Measurements from ENCODE around the gene RNU2-63P.
"Not testable (repeated sequence)": the region's sequence is repeated elsewhere in the genome, so short reads cannot be mapped to it uniquely, and the experiment has no call there.

RNU2-63P gene

DNA sequence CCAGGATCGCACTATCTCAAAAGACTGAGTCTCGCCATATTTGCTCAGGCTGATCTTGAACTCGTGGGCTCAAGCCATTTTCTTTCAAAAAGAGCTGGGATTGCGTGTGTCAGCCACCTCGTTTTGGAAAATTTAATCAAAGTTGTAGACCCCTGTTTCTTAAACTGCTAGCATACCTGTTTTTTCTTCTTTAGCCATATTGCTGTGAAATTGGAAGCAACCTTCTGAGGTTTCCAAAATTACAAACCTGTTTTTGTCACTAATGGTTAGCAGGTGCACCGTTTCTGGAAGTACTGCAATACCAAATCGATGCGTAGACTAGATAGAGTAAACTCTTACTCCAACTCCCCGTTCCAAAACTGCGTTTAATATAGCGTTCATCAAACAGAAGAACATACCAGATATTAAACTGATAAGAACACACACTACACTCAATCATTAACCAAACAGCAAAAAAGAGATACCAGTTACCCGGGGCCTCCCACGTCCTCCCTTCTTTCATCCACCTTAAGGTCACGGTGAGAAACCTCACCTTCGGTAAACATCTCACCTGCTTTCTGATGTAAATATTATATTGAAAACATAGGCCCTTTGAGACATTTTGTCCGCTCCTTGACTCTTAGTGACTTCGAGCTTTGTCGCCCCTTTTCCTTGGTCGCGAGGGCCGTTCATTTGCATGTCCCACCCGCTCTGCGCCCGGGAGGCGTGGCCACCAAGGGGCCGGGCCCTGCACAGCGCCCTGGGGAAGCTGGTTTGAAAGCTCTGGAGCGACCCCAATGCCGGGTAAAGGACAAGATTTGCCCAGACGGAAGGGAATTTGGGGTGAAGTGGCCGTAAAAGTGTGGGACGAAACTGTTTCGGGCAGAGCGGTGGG, at the start of gene RNU2-63P:
Gene RNU2-63P (minus strand): TSS at position 462 of the 874 bp plus-strand sequence.
- peak; percentile 97 for DNase-seq
- in situ Hi-C loops (cut with HindIII; ENCODE audit: low pct_ligation_motif_present, low pct_unique_long_range_greater_than_20kb, low sequenced_read_pairs): no loop called here

DNA sequence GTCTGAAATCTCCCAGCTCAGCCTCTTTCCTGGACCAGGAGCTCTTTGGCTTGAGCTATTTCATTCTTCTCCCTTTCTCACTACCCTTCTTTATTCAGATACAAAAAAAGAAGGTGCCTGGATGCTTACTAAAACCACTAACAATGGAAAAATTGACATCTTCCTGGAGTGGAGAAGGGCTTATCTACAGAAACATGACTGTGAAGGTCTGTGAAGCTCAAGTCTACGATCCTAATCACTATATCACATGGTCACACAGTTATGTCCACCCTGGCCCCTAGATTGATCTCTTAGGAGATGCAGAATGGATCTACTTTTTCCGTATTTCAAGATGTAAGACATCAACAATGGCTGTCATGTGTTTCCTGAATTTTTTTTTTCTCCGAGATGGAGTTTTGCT, 44.9 kb upstream of the RNU2-63P start:
- in situ Hi-C loops (cut with HindIII; ENCODE audit: low pct_ligation_motif_present, low pct_unique_long_range_greater_than_20kb, low sequenced_read_pairs): no loop called here
- no peak for DNase-seq

DNA sequence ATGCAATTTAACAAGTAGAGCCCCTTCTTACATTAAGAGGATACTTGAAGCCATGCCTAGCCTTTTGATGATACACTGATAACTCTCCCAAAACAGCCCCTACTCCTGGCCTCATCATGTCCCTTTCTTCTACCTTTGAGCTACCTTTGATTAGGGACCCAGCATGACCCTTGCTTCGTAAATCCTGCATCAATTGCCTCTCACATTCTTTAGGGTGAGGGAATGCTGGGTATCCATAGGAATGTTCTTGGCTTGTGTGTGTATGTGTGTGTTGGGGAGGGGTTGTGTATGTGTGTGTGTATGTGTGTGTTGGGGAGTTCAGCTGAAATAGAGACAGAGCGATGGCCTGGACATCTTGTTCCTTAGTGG, 44.5 kb upstream of the RNU2-63P start:
- no peak for DNase-seq

DNA sequence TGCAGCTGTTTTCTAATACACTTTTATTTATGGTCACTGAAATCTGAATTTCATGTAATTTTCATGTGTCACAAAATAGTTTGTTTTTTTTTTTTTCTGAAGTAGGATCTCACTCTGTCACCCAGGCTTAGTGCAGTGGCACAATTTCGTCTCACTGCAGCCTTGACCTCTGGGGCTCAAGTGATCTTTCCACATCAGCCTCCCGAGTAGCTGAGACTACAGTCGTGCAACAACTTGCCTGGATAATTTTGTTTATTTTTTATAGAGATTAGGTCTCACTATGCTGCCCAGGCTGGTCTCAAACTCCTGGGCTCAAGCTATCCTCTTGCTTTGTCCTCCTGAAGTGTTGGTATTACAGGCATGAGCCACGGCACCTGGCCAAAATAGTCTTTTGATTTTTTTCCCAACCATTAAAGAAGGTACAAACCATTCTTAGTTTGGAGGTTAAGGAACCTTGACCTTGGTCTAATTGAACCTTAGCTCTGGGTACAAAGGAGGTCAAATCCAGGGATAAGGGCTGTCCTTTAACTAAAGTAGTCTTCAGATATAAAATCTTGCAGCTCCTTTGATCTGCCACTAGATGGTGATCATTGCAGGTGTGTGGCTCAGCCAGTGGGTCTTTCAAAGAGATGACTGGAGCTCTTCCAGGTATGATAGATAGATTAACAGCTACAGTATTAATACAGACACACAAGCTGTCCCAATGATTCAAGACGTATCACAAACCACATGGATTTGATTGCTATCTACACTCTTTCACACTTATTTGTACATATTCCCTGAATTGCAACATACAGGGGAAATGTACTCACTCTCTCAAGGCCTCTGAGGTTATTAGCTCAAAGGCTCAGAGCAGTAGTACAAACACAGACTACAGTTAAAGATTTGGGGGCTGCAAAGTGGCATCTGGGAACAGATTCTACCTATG, 43.9 kb upstream of the RNU2-63P start:
- peak; percentile 61 for DNase-seq
- in situ Hi-C loops (cut with HindIII; ENCODE audit: low pct_ligation_motif_present, low pct_unique_long_range_greater_than_20kb, low sequenced_read_pairs): no loop called here

More for the DNA sequence above, 44.5 kb upstream of the RNU2-63P start:
- in situ Hi-C loops (cut with HindIII; ENCODE audit: low pct_ligation_motif_present, low pct_unique_long_range_greater_than_20kb, low sequenced_read_pairs): no loop called here

DNA sequence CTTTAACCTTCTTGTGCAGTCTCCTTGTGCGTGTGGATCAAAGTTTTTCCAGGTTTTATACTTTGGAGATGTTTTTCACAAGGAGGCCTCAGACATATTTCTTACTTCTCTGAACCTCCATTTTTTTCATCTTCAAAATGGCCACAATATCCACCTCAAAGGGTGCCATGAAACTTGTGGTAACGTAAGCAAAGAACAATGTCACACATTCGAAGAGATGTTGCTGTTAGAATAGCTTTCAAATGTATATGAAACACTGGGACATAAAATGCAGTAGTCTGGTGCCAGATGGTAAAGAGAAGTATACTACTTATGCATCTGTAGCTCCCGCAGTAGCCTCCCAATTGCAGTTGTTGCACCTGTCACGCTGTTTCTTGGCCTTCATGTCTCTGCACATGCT, 41.8 kb upstream of the RNU2-63P start:
- in situ Hi-C loops (cut with HindIII; ENCODE audit: low pct_ligation_motif_present, low pct_unique_long_range_greater_than_20kb, low sequenced_read_pairs): no loop called here
- DNase-seq: no peak

DNA sequence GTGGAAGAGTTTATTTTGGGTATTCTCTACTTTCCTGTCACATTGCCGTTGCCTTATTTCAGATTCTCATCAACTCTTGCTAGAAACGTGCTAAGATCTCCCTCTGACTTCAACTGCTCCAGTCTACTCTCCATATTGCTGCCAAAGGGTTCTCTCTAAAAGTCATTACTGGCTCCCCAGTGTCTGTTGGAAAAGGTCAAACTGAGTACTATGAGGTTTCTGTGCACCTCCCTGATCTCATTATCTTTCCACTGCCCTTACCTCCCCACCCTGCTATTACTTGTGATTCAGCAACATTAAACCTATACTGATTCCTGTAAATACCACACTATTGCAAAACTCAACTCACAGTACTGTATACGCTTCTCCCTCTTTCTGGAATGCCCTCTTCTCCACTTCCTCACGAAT, 41.1 kb upstream of the RNU2-63P start:
- in situ Hi-C loops (cut with HindIII; ENCODE audit: low pct_ligation_motif_present, low pct_unique_long_range_greater_than_20kb, low sequenced_read_pairs): no loop called here
- no peak for DNase-seq

DNA sequence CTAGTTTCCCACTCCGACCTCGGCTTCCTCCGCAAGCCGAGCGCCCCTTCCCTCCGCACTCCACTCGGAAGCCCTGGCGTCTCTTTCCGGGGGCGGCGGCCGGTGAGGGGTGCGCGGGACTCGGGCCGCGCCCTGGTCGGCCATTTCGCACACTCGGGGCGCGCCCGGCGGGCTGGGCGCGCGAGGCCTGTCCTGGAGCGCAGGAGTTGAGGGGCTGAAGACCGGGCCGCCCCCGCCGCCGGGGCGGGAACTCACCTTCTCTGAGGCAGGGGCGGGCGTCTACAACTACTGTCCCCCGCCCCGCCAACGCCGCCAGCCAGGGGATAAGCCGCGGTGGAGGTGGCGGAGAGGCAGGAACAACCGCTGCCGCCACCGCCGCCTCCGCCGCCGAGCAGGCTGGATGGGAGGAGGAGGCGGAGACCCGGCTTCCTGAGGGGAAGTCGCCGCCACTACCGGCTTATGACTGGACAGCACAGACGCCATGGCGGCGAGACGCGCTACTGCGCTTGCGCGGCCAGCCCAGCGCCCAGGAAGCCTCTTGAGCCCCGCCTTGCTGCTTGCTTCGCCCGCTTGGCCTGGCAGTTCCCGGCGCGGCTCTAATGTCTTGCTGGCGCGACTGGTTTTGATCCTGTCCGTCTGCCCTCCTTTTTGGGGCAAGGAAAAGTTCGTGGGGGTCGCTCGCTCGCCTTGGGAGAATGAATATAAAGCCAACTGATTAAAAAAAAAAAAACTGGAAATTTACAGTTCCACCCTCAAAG, 39.2 kb upstream of the RNU2-63P start, which contains the start of gene KRCC1:
Gene KRCC1 (minus strand): TSS at position 413 of the 758 bp plus-strand sequence. CDS start 27,220 bp downstream, outside the sequence.
- DNase-seq: peak; percentile 97
- in situ Hi-C loops (cut with HindIII; ENCODE audit: low pct_ligation_motif_present, low pct_unique_long_range_greater_than_20kb, low sequenced_read_pairs): no loop called here

DNA sequence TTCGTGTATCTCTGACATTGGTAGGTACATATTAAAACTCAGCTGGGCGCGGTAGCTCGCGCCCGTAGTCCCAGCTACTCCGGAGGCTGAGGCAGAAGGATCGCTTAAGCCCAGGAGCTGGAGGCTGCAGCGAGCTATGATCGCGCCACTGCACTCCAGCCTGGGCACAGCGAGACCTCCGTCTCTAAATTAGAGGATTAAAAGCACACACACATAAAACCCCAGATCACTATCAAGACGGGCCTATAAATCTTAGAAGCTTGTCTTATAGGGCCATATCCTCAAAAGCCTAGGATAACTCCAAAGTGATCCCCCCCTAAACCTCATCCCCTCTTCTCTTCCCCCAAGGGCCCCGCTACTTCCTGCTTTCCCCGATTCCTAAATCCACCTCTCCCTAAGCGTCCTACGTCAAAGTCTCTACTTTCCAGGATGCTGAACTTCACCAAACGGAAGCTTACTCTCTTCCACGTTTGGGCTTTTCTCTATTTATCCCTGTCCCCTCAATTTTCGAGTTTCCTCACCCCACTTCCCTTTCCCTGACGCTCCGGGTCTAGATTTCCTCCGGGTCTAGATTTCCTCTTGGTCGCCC, 38.5 kb upstream of the RNU2-63P start:
- peak; percentile 36 for DNase-seq
- in situ Hi-C loops (cut with HindIII; ENCODE audit: low pct_ligation_motif_present, low pct_unique_long_range_greater_than_20kb, low sequenced_read_pairs): no loop called here

DNA sequence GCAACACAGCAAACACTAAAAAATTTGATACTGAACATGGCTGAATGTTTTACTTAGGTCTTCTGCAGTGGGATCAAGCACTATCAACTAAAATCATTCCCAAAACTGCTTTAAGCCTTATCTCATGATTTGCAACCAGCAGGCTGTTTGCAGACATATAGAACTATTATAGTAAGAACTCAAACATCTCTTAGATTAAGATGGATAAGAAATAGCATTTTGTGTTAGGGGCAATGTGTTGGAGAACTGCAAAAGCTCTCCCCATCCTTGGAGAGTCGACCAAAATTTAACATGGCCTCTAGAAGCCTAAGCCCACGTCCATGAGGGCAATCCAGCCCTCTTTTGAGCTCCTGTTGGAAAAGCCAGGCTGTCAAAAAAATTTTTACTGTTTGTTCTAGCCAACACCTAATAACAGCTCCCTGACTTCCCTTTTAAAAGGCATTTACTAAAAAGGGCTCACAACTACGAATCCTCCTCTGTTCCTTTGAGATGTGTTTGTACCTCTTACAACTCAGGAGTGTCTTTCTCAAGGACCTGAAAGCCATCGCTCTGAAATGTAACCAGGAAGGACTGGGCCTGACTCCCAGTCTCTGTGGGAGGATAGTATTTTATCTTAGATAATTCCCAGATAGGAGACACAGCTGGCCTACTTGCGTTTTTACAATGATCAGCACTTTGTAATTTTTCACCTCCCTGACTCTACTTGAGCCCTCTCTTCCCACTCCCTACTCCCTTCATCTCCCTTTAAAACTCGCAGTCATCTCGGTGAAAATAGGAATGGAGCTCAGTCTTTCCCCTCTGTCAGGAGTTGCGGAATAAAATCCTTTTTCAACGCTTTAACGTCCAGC, 37.8 kb upstream of the RNU2-63P start:
- in situ Hi-C loops (cut with HindIII; ENCODE audit: low pct_ligation_motif_present, low pct_unique_long_range_greater_than_20kb, low sequenced_read_pairs): no loop called here
- DNase-seq: no peak

DNA sequence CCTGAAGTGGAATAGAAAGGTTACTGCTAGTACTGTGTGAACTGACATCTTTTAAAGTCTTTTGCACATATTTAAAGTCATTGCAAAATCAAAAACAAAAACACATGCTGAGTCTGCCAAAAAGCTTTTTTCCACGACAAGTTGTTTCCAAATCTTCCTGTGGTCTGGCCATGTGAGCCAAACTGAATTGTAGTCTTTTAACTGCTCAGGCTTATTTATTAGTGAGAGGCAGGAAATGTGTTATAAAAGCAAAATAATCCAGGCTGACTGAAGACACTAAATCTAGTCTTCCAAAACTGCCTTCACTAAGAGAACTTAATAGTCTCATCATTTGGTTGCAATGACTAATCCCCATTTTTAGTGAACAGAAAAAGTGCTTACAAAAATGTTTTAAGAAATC, 36.9 kb upstream of the RNU2-63P start:
- DNase-seq: no peak
- in situ Hi-C loops (cut with HindIII; ENCODE audit: low pct_ligation_motif_present, low pct_unique_long_range_greater_than_20kb, low sequenced_read_pairs): no loop called here

DNA sequence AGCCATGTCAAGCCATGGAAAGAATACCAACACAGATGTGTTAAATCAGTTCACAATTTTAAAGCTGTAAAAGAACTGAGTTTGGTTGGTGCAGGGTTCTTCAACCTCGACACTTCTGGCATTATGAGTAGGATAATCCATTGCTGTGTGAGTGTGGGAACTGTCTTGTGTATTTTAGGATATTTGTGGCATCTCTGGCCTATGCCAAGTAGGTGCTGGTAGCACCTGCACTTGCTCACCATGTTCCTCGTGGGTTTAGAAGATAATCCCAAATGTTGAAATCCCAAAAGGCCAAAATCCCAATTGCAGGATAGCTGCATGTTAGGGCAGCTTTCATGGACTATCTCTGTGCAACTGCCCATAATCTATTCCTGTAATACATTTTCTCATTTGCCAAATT, 35.4 kb upstream of the RNU2-63P start:
- in situ Hi-C loops (cut with HindIII; ENCODE audit: low pct_ligation_motif_present, low pct_unique_long_range_greater_than_20kb, low sequenced_read_pairs): no loop called here
- no peak for DNase-seq

DNA sequence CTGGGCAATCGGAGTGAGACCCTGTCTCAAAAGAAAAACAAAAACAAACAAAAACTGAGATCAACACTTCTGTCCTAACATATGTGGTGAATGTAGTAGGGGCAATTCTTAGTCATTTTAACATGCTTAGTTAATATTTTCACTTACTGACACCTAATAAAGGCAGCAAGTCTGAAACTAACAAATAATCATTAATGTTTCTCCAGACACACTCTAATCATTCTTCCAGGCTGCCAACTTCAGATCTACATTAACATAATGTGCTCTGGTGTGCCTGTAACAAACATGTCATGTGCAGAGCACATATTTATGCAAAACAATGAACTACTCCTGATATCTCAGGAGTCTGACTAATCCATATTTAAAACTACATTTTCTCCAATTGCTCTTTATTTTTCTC, 33.3 kb upstream of the RNU2-63P start:
- in situ Hi-C loops (cut with HindIII; ENCODE audit: low pct_ligation_motif_present, low pct_unique_long_range_greater_than_20kb, low sequenced_read_pairs): no loop called here
- no peak for DNase-seq

DNA sequence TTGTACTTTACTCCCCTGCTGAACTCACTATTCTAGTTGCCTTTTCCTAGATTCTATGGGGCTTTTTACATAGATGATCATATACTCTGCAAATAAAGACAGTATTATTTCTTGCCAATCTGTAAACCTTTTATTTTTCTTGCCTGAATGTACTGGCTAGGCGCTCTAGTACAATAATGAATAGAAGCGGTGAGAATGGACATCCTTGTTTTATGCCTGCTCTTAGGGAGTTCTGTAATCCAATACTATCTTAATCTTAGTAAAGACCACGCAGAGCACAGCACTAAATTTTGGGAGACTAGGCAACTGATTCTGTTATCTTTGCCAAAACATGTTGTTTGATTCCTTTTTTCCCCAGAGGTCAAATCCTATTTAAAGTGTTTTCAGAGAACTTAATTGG, 32.2 kb upstream of the RNU2-63P start:
- in situ Hi-C loops (cut with HindIII; ENCODE audit: low pct_ligation_motif_present, low pct_unique_long_range_greater_than_20kb, low sequenced_read_pairs): no loop called here
- no peak for DNase-seq

DNA sequence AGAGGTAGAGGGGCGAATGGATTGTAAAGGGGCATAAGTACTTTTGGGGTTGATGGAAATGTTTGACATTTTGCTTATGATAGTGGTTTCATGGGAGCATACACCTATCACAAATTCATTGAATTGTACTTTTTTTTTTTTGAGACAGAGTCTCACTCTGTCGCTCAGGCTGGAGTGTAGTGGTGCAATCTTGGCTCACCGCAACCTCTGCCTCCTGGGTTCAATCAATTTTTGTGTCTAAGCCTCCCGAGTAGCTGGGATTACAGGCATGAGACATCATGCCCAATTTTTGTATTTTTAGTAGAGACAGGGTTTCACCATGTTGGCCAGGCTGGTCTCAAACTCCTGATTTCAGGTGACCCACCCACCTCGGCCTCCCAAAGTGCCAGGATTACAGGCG, 29.2 kb upstream of the RNU2-63P start:
- in situ Hi-C loops (cut with HindIII; ENCODE audit: low pct_ligation_motif_present, low pct_unique_long_range_greater_than_20kb, low sequenced_read_pairs); DNase-seq: not testable (repeated sequence)

DNA sequence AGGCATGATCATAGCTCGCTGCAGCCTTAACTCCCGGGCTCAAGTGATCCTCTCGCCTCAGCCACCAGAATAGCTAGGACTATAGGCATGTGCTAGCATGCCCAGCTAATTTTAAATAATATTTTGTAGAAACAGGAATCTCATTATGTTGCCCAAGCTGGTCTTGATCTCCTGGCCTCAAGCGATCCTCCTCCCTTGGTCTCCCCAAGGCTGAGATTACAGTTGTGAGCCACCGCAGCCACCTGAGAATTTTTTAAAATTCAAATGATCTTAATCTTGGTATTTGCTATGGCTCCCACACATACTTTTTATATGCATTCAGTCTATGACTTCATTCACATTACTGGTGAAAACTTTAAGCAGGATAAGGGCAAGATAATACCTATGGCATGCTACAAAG, 26.1 kb upstream of the RNU2-63P start:
- no peak for DNase-seq
- in situ Hi-C loops (cut with HindIII; ENCODE audit: low pct_ligation_motif_present, low pct_unique_long_range_greater_than_20kb, low sequenced_read_pairs): no loop called here

DNA sequence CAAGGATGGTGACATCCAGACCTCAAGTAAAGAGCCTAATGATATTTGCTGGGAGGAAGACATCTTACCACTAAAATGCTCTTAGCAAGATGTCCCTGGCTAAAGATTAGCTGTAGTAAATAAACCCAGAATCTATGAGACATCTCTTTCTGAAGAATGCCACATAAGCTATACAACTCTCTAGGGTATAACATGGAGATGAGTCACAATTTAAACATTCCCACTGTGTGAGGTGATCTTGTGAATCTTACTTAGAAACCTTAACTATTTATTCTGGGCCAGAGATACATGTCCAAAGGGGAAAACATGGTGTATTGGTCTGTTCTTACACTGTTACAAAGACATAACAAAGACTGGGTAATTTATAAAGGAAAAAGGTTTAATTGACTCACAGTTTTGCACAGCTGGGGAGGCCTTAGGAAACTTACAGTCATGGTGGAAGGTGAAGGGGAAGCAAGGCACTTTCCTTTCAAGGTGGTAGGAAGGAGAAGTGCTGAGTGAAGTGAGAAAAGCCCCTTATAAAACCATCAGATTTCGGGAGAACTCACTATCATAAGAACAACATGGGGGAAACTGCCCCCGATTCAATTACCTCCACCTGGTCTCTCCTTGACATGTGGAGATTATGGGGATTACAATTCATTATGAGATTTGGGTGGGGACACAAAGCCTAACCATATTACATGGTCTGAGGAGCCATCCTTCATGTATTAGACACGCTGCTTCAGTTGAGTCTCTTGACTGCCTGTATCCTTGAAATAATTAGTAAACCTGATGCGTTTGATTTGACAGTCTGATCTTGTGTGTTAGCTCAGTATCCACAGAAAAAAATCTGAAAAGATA, 22.1 kb upstream of the RNU2-63P start:
- in situ Hi-C loops (cut with HindIII; ENCODE audit: low pct_ligation_motif_present, low pct_unique_long_range_greater_than_20kb, low sequenced_read_pairs): no loop called here
- DNase-seq: peak; percentile 95

DNA sequence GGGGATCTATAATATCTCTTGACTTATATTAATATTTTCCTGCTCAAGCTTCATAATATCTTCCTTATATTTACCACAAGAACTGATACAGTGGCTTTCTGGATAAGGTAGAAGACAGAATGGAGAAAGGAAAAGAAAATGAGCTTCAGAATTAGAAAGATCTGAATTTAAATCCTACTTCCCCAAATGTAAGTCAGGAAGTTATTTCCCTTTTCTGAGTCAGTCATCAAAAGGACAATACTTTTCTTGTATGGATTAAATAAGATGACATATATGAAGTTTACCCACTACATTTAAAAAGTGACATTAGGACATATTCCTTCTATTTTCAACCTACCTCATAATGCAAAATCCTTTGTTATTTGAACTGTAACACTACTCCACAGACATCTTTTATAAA, 20.3 kb upstream of the RNU2-63P start:
- DNase-seq: no peak
- in situ Hi-C loops (cut with HindIII; ENCODE audit: low pct_ligation_motif_present, low pct_unique_long_range_greater_than_20kb, low sequenced_read_pairs): no loop called here

All from ACHN (cell line).